Renal cortex interstitium (tissue), 11 donors: ENCODE results near the gene STIMATE. TPM values are rescaled to one million over a fixed set of nuclear protein-coding genes. Genes with fewer than 3 reads are reported as not detected.

Source experiments
- DNase-seq, 11 donors: peaks; one replicate each; pipeline ENCODE4 v3.0.0-alpha.2; 2013; ENCODE audit warnings: low read depth in 9 of 11, low spot score in 4 of 11; ENCODE audit errors: extremely low read depth in 1 of 11
- polyA plus RNA-seq, 3 donors: library from polyadenylated mRNA; unstranded; fragments of 120-200 nt; gene quantifications; one replicate each; pipeline ENCODE4 v1.2.1, GENCODE V29; 2013; ENCODE audit not compliant: insufficient read length in 3 of 3

Gene STIMATE
- polyA plus RNA-seq, 3 donors = 14.6 to 17.0 (median 15.9) TPM

DNA sequence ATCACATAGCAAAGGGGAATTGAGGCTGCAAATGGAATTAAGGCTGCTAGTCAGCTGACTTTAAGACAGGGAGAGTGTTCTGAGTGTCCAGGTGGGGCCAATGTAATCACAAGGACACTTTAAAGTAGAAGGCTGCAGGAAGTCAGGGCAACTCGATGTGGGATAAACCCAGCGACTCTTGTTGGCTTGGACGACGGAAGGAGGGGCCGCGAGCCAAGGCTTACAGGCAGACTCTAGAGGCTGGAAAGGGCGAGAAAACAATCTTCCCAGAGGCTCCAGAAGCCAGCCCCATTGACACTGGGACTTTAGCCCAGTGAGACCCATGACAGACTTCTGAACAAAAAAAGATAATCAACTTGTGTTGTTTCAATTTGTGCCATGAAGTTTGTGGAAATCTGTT, 49.6 kb downstream of the STIMATE start:
- DNase-seq = no peak

DNA sequence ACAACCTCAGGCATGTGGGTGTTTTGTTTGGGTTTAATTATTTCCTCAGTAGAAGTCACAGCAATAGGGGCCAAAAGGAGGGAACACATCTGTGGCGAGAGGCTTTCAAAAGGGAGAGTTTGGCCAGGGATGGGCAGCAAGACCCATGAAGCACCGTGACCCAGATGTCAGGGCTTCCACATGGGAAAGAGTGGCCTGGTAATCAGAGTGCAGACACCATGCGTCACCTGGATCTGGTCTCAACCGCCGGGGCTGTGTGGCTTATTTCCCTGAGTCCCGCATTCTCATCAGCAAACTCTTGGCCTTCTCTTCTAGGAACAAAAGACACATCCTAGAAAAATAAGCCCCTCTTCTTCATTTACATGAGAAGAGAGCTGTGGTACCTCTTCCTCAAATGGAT, 50.1 kb downstream of the STIMATE start:
- DNase-seq = no peak

DNA sequence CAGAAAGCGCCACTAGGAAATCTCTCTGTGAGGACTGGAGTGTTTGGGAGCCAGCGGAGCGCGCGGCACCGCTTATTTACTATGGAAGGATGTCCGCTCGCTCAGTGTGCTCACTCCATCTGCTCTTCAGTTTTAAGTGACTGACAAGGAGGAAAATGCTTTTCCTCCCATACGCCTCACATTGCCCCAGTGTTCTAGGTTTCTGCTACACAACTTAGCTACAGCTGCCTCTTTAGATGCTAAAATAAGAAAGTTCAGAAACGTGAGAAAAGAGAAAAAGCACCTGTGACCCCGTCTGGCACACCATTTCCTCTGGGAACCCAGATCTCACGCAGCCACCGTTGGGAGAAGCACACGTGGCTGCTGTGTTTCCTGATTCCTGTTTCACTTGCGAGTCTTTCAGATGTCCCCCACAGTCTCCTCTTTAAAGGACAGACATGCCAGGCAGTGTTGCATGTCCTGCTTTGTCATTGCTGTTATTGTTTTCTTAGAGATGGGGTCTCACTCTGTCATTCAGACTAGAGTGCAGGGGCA, 50.8 kb downstream of the STIMATE start:
- DNase-seq = no peak

DNA sequence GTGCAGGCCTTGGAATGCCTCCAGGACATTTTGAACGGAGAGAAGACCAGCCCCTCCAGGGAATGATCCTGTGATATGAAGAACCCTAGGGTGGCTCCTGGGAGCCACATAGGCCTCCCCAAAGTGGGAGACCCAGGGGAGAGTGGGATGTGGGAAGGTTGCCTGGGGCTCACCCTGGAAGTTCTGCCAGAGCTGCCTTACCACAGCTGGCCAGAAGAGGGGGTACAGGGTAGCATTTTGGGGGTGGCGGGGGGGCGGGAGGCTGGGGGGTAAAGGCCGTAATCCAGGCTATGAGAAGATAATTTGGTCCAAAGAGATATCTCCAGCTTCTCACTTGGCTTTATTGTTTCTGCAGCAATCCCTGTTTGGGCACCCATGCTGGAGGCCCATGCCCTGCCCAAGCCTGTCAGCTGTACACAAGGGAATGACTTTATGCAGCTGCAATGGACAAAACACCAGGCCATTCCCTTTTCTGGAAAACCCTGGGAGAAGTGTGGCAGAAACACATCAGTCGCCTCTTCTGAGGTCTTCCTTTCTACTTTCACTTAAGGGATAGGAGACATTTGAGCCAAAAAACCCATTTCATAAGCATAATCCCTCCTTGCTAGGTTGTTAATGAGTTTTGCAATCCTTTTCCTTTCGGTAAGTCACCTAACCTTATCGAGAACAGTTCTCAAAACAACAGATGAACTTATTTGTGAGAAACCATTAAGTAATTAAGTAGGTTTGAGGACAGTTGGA, 51.5 kb downstream of the STIMATE start:
- no peak for DNase-seq

DNA sequence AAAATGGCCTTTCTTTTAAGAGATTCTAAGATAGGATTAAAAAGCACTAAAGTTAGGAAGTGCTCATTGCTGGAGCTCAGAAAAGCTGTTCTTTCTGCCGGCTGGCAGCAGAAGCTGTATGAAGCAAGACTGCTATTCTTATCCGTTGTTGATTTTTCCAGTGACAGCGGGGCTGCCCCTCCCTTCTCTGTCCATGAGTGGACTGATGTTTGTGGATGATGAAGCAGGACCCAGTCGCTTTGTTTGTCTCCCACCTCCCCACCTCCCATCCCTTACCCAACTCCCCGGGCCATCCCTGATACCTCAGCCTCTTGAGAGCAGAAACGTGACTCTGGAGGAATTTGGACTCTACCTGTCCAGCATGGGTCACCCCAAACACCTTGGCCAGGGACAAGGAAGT, 52.2 kb downstream of the STIMATE start:
- DNase-seq = no peak

DNA sequence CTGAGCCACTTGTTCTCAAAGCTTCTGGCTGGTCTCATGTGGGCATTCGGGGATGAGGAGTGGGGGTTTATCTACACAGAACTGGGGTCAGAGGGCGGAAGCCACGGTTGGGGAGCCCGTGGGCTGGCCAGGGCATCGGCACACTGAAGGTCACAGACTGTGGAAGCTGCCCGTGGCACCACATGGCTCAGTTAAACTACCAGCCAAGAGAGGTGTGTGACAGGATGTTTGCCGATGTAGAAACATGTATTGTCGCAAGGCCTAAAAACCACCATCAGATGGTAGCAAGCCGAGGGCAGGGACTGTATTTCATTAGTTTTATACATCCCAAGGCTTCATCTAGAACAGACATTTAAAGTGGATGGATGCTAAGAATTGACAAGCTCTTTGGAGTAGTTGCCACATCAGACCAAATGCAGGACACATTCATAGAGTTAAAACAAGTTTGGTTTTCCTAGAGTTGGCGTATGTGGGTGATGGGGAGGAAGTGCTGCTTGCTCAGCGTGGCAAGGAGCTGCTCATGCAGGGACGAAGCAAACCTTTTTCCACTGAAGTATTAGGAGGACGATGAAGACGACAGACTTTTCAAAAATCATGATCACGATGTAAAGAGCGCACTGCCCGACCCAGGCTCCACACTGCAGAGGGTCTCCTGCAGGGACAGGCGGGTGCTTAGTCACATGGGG, 52.9 kb downstream of the STIMATE start:
- no peak for DNase-seq

DNA sequence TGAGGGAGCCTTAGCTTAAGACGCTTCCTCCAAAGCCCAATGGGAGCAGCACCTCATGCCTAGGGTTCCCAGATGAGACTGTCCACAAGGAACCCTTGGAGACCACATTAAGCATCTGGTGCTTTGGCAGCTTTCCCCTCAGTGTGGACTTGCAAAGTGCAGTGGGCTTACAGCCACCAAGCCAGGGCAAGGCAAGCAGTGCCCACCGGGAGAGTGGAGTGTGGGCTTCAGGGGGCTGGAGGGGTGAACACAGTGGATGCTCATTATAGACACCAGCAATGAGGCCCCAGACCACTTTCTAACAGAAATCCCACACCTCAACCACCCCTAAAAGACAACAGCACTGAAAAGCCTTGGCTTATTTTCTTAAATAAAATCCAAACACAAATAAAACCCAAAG, 53.5 kb downstream of the STIMATE start:
- no peak for DNase-seq

DNA sequence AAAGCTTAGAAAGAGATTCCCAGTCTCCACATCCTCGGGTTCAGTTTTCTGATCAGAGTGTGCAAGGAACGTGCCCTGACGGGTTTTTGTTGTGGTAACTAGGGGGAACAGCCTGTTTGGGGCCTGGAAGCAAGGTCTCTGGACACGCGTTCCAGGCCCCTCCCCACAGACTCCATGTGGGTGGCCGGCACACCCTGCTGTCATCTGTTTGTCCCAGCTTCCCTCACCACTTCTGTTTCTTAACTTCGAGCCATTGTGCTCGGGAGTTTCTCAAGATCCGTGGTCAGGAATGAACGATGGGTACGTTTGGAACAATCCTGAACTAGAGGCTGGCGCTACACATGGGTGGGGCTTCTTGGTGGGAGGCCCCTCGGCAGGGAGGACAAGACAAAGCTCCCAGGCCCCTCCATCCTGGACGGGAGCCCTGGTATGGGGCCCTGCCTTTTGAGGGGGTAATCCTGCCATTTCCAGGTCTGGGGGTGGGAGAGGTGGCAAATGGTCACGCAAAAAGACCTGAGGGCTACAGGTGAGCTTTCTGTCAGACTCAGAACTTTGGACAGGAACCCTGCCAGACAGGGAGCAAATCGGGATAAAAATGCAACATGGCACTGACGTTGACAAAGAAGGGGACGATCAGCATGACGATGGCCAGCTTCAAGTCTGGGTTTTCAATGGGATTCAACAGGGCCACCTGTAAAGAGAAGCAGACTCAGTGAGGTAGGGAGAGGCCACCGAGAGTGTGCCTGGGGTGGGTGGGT, 54.1 kb downstream of the STIMATE start:
- no peak for DNase-seq

DNA sequence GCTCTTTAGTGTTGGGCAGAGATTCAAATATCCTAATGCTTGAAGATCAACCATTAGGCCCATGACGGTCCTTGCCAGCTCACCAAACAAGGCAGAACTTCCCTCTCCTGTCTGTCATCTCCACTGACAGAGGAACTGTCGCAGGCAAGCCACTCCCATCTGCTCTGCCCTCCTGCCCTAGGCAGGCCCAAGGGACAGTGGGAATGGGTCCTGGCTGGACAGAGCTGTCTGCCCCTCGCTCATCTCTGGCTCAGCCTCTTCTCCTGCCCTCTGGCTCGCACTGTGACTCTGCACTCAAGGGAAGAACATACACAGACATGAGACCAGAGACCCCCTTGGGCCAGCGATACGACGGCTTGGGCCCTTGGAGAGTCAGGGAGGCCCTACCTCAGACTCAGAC, 54.9 kb downstream of the STIMATE start:
- no peak for DNase-seq

DNA sequence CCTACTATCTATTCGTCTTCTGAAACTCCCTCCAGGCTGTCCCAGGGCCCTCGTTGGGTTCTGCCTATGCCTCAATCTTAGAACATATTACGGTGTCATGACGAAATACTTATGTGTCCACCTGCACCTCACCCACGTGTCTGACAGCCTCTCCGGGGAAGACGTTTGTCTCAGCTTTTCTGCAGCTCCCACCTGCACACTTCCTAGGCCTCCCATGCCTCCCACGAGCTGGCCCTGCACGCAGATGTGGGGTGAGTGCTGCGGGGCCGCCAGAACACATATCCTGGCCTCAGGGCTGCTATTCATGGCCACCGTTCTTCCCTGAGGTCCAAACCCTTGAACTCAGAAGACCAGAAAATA, 55.4 kb downstream of the STIMATE start:
- DNase-seq = no peak

DNA sequence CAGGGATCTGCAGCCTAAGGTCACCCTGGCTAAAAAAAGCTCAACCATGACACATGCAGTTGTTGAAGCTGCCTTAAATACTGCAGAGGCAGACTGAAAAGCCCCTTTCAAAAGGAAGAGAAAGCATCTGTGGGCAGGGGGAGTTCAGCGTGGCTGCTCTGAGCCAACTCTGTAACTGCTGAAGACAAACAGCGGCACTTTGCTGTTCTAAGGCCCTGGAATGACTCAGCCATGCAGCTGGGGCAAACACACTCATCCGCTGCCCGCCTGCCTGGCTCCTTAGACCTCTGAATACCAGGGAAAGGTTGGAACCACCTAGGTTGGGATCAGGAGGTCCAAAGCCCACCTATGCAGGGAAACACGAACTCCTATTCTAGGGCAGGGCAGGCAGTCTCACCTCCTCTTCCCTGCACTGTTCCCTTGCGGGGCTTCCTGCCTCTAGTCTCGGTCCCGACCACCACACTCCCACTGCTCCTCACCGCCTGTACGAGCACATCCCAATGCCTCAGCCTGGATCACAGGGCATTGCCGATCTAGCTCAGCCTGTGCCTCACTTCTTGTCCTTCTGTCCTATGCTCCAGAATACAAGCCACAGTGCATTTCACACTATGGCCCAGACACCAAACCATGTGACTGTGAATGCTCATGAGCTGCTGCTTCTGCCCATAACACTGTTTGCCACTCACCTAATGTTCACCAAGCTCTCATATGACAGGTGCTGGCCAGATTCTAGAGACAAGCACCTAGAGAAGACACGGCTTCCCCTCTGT, 56.0 kb downstream of the STIMATE start:
- DNase-seq = no peak

DNA sequence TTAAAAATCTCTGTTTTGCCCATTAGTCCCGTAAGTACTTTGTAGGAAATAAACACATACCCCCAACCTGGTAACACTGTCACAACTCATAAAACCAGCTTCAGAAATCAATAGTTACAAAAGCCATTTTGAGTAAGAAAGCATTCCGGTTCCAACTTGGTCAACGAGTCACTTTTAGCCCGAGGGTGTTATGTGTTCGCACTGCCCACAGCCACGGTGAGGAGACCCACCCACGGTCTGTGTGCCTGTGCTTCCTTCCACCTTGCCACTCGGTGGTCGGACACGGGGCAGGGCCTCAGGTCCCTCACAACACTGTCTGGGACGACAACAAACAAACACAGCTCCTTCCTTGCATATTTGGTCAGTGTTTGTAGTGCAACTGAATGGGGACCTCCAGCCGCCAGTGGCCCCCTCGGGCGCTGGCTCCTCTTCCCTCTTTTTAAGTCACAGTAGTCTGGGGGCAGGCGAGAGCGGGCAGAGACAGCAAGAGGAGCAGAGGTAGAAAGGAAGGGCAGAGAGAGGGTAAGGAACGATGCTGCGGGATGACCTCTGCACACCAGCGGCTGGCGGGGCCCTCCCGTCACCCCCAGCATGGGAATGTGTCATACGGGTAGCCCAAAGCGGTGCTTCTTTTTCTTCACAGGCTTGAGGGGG, 57.3 kb downstream of the STIMATE start:
- DNase-seq = no peak

DNA sequence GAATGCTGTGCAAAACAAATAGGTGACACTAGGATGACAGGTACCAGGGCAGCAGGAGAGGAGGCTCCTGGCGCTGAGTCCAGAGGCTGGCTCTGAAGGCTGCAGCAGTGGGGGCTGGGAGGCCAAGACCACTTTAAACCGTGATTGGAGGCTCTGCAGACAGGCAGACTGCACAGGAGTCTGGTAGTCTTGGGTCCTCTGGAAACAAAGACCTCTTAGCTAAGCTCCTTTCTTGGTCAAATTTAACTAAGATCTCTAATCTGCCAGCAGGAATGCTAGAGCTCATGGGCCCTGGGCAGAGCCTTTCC, 58.1 kb downstream of the STIMATE start:
- no peak for DNase-seq

DNA sequence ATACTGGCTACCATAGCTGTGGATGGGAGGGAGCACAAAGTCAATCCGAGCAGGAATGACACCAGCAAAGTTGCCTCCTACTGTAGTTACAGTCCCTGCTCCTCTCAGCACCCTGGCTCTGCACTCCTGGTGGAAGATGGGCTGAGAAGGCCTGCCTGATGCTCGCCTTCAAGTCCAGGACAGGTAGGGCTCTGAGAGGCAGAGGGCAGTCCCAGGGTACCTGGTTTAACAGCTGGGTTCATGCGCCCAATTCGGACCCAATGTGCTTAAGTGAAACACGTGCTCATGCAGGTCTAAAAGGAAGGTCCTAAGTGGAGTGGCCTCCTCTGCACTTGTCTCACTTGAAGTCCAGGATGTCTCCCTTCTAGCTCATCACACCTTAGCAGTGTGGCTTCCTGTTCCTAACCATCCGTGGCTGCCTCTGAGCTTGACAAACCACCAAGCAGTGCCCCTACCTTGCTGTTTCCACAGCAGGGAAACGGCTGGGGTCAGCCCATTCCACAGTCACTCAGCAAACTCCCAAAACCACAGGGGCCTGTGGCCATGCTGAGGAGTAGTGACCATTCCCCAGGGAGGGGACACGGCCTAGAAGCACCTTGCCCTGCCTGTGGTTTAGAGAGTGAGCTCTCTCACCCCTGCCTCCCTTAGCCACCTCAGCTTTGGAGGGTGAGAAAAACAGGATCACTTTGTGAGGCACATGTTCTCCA, 58.6 kb downstream of the STIMATE start:
- no peak for DNase-seq

DNA sequence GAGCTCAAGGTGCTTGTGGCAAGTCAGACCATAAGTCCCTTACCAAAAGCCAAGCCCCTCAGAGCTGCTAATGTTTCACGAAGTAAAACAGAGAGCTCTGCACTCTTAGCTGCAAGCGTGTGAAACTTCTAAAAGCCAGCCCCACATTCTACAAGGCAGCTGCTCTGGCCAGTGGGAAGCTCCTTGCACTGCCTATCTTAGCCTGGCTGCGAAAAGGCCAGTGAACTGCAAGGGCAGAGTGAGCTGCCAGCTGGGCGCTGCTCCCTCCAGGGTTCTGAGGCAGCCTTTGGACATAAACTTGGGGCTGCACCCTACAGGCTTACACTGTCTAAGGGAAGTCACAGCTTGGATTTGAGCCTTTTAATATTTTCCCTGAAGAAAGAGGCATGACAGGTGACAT, 60.4 kb downstream of the STIMATE start:
- DNase-seq = no peak

DNA sequence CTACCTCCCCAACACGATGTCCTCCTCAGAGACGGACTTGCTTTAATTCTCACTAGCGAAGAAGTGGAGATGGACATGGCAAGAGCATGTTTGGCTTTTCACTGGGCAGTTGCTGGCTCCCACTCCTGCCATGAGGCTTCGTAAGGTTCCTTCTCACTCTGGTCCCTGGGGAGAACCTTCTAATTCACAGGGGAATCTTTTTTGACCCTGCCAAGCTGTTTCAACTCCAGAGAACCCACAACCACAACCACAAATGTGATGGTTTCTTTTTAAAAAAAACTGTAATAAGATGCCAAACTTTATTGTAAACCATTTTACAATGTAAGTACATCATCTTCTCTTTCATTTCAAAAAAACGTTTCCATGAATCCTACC, 60.9 kb downstream of the STIMATE start:
- no peak for DNase-seq

DNA sequence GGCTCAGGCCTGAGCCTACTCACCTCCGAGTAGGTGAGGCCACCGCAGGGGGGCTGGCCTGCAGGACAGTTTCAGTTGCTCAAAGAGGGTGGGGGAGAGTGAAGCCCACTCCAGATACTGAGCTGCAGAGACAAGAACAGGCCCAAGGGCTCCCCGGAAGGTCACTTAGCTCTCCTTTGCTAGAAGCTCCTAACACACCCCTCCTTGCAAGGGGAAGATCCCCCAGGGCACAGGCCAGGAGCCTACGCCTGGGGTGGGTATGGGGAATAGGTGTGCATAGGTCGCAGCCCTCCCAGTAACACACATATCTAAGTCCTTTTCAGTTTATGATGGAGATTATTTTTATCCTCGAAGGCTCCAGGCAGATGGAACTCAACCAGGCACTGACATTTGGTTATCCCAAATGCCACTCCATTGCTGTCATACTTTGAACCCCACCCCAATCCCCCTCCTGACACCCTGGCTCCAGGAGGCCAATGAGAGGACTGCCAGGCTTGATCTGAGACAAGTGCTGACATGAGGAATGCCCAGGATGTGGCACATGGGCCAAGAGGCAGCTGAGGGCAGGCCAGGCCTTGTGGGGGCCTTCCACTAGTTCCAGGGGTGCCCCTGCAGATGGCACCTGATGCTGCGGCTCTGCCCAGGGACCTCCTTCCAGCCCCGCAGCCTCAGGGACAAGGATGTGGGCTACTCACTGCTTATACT, 61.4 kb downstream of the STIMATE start:
- no peak for DNase-seq
